Measurements from ENCODE around the gene VNN1. TPM values are rescaled to one million over a fixed set of nuclear protein-coding genes. Genes with fewer than 3 reads are reported as not detected.
"Not testable (repeated sequence)": the region's sequence is repeated elsewhere in the genome, so short reads cannot be mapped to it uniquely, and the experiment has no call there.

Gene VNN1
- total RNA-seq, 4 donors from 2014 or later: 0.38 to 1.1 (median 0.67) TPM

- no peak for DNase-seq (ENCODE audit: low spot score in 2 of 2)
- 41% methylated on average over 5 of the region's 5 CpGs for WGBS
- Histone ChIP-seq H3K27me3 (no peaks in the 10 kb centered on the region), H3K36me3 (no peaks in the 10 kb centered on the region), H3K4me1 (peaks cover 3% of the 10 kb centered on the region), H3K9me3 (no peaks in the 10 kb centered on the region), H3K4me3 (no peak overlapping the region), H3K27ac (no peak overlapping the region)
- TF ChIP-seq EP300 (IDR thresholded peaks at IDR 0.05) (no peak), POLR2AphosphoS5 (IDR thresholded peaks at IDR 0.05) (no peak), CTCF (IDR thresholded peaks at IDR 0.05) (no peak), POLR2A (IDR thresholded peaks at IDR 0.05) (no peak)
Observed at GRCh38 chr6:132687306-132687705, 26.5 kb downstream of the VNN1 start.

GRCh38 chr6:132686531-132686930 is 27.3 kb downstream of the VNN1 start:
- Histone ChIP-seq H3K27ac (no peak overlapping the region), H3K36me3 (no peaks in the 10 kb centered on the region), H3K4me3 (no peak overlapping the region), H3K27me3 (no peaks in the 10 kb centered on the region), H3K4me1 (peaks cover 3% of the 10 kb centered on the region), H3K9me3 (no peaks in the 10 kb centered on the region)
- TF ChIP-seq EP300 (IDR thresholded peaks at IDR 0.05): no peak
- no peak for TF ChIP-seq POLR2AphosphoS5 (IDR thresholded peaks at IDR 0.05)
- TF ChIP-seq CTCF (IDR thresholded peaks at IDR 0.05): no peak
- no peak for TF ChIP-seq POLR2A (IDR thresholded peaks at IDR 0.05)
- 95% methylated on average over 3 of the region's 3 CpGs for WGBS
- no peak for DNase-seq (ENCODE audit: low spot score in 2 of 2)

GRCh38 chr6:132685009-132685408 is 28.8 kb downstream of the VNN1 start:
- no peak overlapping the region for H3K27ac ChIP-seq
- no peaks in the 10 kb centered on the region for H3K9me3 ChIP-seq
- TF ChIP-seq POLR2A (IDR thresholded peaks at IDR 0.05): no peak
- no peak for TF ChIP-seq POLR2AphosphoS5 (IDR thresholded peaks at IDR 0.05)
- TF ChIP-seq CTCF (IDR thresholded peaks at IDR 0.05): no peak
- TF ChIP-seq EP300 (IDR thresholded peaks at IDR 0.05): no peak
- no peaks in the 10 kb centered on the region for H3K27me3 ChIP-seq
- no peak overlapping the region for H3K4me3 ChIP-seq
- 79% methylated on average over 3 of the region's 3 CpGs for WGBS
- no peaks in the 10 kb centered on the region for H3K36me3 ChIP-seq
- H3K4me1 ChIP-seq: peaks cover 3% of the 10 kb centered on the region
- DNase-seq (ENCODE audit: low spot score in 2 of 2): no peak

- TF ChIP-seq POLR2AphosphoS5 (IDR thresholded peaks at IDR 0.05): no peak
- no peak for TF ChIP-seq EP300 (IDR thresholded peaks at IDR 0.05)
- no peak for TF ChIP-seq CTCF (IDR thresholded peaks at IDR 0.05)
- no peak for TF ChIP-seq POLR2A (IDR thresholded peaks at IDR 0.05)
- WGBS: 83% methylated on average over 6 of the region's 6 CpGs
- Histone ChIP-seq H3K36me3 (no peaks in the 10 kb centered on the region), H3K4me3 (no peak overlapping the region), H3K9me3 (no peaks in the 10 kb centered on the region), H3K4me1 (peaks cover 3% of the 10 kb centered on the region), H3K27ac (no peak overlapping the region), H3K27me3 (no peaks in the 10 kb centered on the region)
- DNase-seq (ENCODE audit: low spot score in 2 of 2): no peak
Observed at GRCh38 chr6:132684272-132684671, 29.6 kb downstream of the VNN1 start.

- TF ChIP-seq EP300 (IDR thresholded peaks at IDR 0.05): no peak
- TF ChIP-seq POLR2A (IDR thresholded peaks at IDR 0.05): no peak
- no peak for TF ChIP-seq CTCF (IDR thresholded peaks at IDR 0.05)
- TF ChIP-seq POLR2AphosphoS5 (IDR thresholded peaks at IDR 0.05): no peak
- H3K36me3 ChIP-seq: no peaks in the 10 kb centered on the region
- H3K4me1 ChIP-seq: peaks cover 3% of the 10 kb centered on the region
- DNase-seq (ENCODE audit: low spot score in 2 of 2): no peak
- no peak overlapping the region for H3K4me3 ChIP-seq
- WGBS: 63% methylated on average over 6 of the region's 6 CpGs
- no peaks in the 10 kb centered on the region for H3K9me3 ChIP-seq
- H3K27ac ChIP-seq: no peak overlapping the region
- H3K27me3 ChIP-seq: no peaks in the 10 kb centered on the region
Observed at GRCh38 chr6:132683543-132683942, 30.3 kb downstream of the VNN1 start.

- not testable (repeated sequence) for H3K4me3 ChIP-seq; H3K4me1 ChIP-seq; DNase-seq (ENCODE audit: low spot score in 2 of 2); H3K36me3 ChIP-seq; H3K9me3 ChIP-seq; H3K27ac ChIP-seq; H3K27me3 ChIP-seq
Observed at GRCh38 chr6:132679094-132679493, 34.8 kb downstream of the VNN1 start.
